Measurements from ENCODE around the gene TFEB. TPM values are rescaled to one million over a fixed set of nuclear protein-coding genes. Genes with fewer than 3 reads are reported as not detected.

The TFEB gene
- total RNA-seq, 2 experiments from 2014 or later, result 14.9 to 15.0 TPM

DNA sequence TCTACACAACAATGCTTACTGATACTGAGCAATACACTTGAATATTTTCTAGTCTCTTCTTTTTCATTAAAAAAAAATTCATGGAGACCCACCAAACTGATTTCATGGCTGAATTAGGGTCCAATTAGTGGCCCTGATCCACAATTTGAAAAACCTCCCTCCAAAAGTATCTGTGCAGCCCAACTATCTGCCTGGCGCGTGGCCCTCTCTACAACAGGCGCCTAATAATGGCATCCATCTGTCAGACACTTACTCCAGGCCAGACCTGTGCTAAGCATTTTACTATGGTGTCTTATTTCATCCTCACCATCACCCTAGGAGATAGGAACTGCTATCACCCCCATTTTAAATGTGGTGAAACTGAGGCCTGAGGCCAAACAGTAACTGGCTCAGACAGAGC is 14.0 kb downstream of the TFEB start:
- H3K4me1 Mint-ChIP-seq, result no peaks in the 10 kb centered on the region
- no peak overlapping the region for H3K4me3 Mint-ChIP-seq
- H3K36me3 Mint-ChIP-seq (ENCODE audit: low read depth), result no peaks in the 10 kb centered on the region
- CTCF ChIA-PET, result no interaction called here
- no peaks in the 10 kb centered on the region for H3K9me3 Mint-ChIP-seq
- H3K27ac Mint-ChIP-seq, result no peak overlapping the region
- DNase-seq, result no peak
- no peaks in the 10 kb centered on the region for H3K27me3 Mint-ChIP-seq
- POLR2A ChIA-PET, result no interaction called here

DNA sequence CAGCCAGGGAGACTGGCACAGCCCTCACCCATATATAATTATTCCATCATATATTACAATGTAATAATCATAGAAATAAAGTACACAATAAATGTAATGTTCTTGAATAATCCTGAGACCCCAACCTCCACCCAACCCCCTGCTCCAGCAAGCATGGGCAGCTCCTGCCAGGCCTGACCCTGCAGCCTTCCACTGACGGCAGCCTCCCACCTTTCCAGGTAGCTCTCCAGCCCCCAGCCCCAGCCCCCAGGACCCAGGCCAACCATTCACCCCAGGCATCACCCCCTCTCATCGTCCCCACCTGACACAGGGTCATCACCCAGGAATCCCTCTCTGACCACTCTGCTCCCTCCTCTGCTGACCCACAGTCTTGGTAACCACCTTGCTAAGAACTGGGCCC is 14.6 kb downstream of the TFEB start:
- Mint-ChIP-seq H3K4me1 (peaks cover 4% of the 10 kb centered on the region), H3K9me3 (no peaks in the 10 kb centered on the region), H3K4me3 (no peak overlapping the region), H3K27me3 (no peaks in the 10 kb centered on the region), H3K27ac (no peak overlapping the region), H3K36me3 (ENCODE audit: low read depth) (no peaks in the 10 kb centered on the region)
- POLR2A ChIA-PET, result no interaction called here
- DNase-seq, result no peak
- CTCF ChIA-PET, result no interaction called here

DNA sequence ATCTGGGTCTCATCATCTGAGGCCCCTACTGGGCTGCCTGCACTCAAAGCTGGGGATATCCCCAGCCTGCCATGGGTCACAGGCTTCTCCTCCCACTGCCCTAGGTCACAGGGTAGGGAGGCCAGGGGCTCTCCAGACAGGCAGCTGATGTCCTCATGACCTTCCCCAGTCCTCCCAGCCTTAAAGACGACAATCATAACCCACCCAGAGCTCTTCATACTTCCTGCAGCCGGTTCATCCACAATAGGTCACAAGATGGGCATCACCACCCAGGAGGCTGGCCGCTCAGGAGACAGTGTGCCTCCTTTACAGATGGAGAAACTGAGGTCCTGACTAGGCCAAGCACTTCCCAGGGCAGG is 15.2 kb downstream of the TFEB start:
- ChIA-PET POLR2A (interaction anchor here (0.7 kb wide), 1 partner anchor 9 kb away, joined by 3 read pairs; no protein-coding TSS in a partner anchor), CTCF (interaction anchor here (0.6 to 0.9 kb wide), 2 partner anchors 14 to 1115 kb away, joined by 3 read pairs; no protein-coding TSS in a partner anchor)
- H3K4me3 Mint-ChIP-seq, result no peak overlapping the region
- no peak for DNase-seq
- H3K27me3 Mint-ChIP-seq, result no peaks in the 10 kb centered on the region
- no peak overlapping the region for H3K27ac Mint-ChIP-seq
- H3K36me3 Mint-ChIP-seq (ENCODE audit: low read depth), result no peaks in the 10 kb centered on the region
- H3K4me1 Mint-ChIP-seq, result peaks cover 6% of the 10 kb centered on the region
- H3K9me3 Mint-ChIP-seq, result no peaks in the 10 kb centered on the region

DNA sequence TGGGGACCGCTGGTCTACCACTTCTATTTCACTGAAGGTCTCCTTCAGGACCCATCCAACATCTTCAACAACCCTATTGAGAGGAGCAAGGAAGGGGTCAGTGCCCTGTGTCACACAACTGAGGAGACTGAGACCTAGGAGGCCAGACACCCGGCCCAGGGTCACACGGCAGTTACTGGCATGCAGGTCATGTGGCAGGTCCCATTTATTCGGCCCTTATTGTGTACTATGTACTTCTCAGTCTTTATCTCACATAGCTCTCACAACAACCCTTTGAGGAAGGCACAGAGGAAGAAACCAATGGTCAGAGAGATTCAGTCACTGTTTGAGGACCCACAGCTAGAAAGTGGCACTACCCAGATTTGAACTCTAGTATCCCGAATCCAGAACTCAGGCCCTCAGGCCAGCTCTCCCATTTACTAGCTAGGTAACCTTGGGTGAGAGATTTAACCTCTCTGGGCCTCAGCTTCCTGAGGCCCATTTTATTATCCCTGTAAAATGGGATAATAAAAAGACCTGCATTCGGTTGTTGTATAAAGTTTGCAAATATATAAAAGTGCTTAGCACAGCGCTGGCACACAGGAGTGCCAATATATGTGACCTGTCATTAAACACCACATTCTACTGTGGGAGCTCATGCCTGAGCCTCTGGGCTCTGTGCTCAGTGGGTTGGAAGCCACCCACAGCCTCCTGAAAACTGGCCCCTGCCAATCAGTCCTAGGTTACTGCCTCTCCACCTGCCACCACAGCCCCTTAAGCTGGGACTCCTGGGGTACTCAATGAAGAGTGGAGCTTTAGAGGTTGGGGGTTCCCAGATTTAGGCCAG is 15.8 kb downstream of the TFEB start:
- POLR2A ChIA-PET, result interaction anchor here (0.7 kb wide), 1 partner anchor 9 kb away, joined by 3 read pairs; no protein-coding TSS in a partner anchor
- H3K9me3 Mint-ChIP-seq, result no peaks in the 10 kb centered on the region
- H3K36me3 Mint-ChIP-seq (ENCODE audit: low read depth), result no peaks in the 10 kb centered on the region
- no peak overlapping the region for H3K27ac Mint-ChIP-seq
- CTCF ChIA-PET, result interaction anchor here (0.6 to 1.4 kb wide), 3 partner anchors 14 to 1115 kb away, joined by 3 to 4 read pairs (median 3); no protein-coding TSS in a partner anchor
- DNase-seq, result no peak
- H3K4me1 Mint-ChIP-seq, result peaks cover 6% of the 10 kb centered on the region
- H3K4me3 Mint-ChIP-seq, result no peak overlapping the region
- no peaks in the 10 kb centered on the region for H3K27me3 Mint-ChIP-seq

DNA sequence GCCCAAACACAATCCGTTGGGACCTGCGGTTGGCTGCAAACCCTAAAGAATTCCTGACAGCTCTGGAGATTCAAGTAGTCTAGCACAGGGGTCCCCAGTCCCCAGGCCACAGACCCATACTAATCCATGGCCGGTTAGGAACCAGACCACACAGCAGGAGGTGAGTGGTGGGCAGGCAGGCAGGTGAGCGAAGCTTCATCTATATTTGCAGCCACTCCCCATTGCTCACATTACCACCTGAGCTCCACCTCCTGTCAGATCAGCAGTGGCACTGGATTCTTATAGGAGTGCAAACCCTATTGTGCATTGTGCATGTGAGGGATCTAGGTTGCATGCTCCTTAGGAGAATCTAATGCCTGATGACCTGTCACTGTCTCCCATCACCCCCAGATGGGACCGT is 16.6 kb downstream of the TFEB start:
- no peaks in the 10 kb centered on the region for H3K27me3 Mint-ChIP-seq
- POLR2A ChIA-PET, result no interaction called here
- H3K27ac Mint-ChIP-seq, result no peak overlapping the region
- DNase-seq, result no peak
- H3K4me3 Mint-ChIP-seq, result no peak overlapping the region
- CTCF ChIA-PET, result interaction anchor here (1.4 kb wide), 1 partner anchor 13 kb away, joined by 4 read pairs; no protein-coding TSS in a partner anchor
- peaks cover 9% of the 10 kb centered on the region for H3K4me1 Mint-ChIP-seq
- no peaks in the 10 kb centered on the region for H3K36me3 Mint-ChIP-seq (ENCODE audit: low read depth)
- no peaks in the 10 kb centered on the region for H3K9me3 Mint-ChIP-seq

DNA sequence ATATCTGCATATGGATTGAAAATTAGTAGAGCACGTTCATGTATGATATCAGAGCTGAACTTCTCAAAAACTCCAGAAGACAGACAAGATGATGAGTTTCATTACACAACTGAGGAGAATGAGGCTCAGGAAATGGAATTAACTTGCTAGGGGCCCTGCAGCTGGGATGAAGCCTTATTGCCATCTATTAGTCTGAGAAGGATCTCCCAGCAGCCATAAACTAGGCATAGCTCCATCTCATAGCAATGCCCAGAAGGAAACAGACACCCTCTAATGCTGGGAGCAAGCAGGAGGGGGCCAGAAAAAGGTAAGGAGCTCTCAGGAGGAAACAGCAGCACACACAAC is 18.0 kb downstream of the TFEB start:
- no peaks in the 10 kb centered on the region for H3K27me3 Mint-ChIP-seq
- no peak overlapping the region for H3K27ac Mint-ChIP-seq
- no peaks in the 10 kb centered on the region for H3K9me3 Mint-ChIP-seq
- POLR2A ChIA-PET, result interaction anchor here (2.6 kb wide), 1 partner anchor 17 kb away, joined by 19 read pairs; no protein-coding TSS in a partner anchor
- no peak for DNase-seq
- peaks cover 11% of the 10 kb centered on the region for H3K4me1 Mint-ChIP-seq
- H3K4me3 Mint-ChIP-seq, result no peak overlapping the region
- CTCF ChIA-PET, result no interaction called here
- H3K36me3 Mint-ChIP-seq (ENCODE audit: low read depth), result no peaks in the 10 kb centered on the region

DNA sequence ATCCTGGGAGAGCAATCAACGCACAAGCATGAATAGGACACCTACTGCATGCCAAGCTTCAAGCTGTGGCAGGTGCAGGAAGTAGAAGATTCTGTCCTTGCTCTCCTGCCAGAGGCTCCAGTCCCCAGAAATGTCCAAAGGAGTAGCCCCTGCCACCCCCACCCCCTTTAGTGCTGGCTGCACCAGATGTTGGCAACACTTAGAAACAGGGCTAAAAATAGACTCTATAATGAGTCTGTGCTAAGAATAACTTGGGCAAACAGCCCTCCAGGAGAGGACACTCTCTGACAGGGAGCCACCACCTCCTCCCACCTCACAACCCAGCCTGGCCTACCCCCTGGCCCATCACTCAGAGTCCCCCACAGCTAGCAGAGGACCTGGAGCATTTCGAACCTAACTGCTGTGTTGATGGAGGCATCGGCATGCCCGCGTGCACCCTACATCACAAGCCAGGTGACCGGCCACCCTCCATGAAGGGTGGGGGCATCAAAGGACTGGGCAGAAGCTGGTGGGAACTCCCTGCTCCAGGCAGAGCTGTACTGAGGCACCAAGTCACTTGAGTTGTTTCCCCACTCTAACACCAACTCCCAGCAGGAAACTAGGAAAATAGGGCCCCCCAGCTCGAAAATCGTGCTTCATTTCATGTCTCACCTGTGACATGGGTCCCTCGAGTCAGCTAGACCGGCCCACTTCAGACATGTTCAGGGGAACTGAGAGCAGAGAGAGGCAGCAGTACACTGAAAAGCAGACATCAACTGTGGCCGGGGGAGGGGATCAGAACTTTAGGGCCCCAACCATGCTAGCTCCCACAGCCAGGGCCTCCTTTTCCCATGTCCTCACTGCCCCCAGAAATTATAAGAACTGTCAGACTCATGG is 18.7 kb downstream of the TFEB start:
- DNase-seq, result no peak
- Mint-ChIP-seq H3K4me3 (no peak overlapping the region), H3K27ac (no peak overlapping the region), H3K27me3 (no peaks in the 10 kb centered on the region), H3K9me3 (no peaks in the 10 kb centered on the region), H3K4me1 (peaks cover 11% of the 10 kb centered on the region), H3K36me3 (ENCODE audit: low read depth) (no peaks in the 10 kb centered on the region)
- CTCF ChIA-PET, result interaction anchor here (1.7 kb wide), 1 partner anchor 17 kb away, joined by 7 read pairs; no protein-coding TSS in a partner anchor
- POLR2A ChIA-PET, result interaction anchor here (2.6 kb wide), 1 partner anchor 17 kb away, joined by 19 read pairs; no protein-coding TSS in a partner anchor

DNA sequence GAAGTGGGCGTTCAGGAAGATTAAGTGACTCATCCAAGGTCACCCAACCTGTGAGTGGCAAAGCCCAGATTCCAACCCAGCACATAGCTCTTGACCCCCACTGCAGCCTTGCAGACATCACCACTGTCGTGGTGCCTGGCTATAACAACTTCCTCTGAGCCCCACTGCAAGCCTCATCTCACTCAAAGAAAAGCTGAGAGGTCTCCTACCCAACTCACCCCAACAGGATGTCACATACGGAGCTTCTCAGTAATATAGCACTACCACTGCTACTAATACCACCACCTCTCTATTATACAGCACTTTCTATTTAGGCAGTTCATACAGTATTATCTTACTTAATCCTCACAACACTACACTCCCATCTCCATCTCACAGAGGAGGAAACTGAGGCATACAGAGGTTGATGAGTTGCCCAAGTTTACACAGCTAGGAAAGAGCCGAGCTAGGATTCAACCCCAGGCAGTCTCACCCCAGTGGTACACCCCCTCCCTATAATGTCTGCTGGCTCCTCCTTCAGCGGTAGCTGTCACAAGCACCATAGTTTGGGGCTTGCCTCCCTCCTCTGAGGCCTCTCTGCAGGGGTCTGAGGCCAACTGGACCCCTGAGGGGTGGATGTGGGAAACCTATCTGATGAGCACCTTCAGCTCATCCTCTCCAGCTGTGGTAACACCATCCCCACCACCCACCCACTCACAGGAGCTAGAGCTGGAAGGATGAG is 19.5 kb downstream of the TFEB start:
- Mint-ChIP-seq H3K4me1 (peaks cover 11% of the 10 kb centered on the region), H3K36me3 (ENCODE audit: low read depth) (no peaks in the 10 kb centered on the region), H3K27ac (no peak overlapping the region), H3K4me3 (no peak overlapping the region), H3K27me3 (no peaks in the 10 kb centered on the region), H3K9me3 (no peaks in the 10 kb centered on the region)
- no peak for DNase-seq
- POLR2A ChIA-PET, result interaction anchor here (2.6 kb wide), 1 partner anchor 18 kb away, joined by 19 read pairs; no protein-coding TSS in a partner anchor
- CTCF ChIA-PET, result interaction anchor here (1.1 to 1.7 kb wide), 2 partner anchors 11 to 18 kb away, joined by 5 to 7 read pairs; no protein-coding TSS in a partner anchor

DNA sequence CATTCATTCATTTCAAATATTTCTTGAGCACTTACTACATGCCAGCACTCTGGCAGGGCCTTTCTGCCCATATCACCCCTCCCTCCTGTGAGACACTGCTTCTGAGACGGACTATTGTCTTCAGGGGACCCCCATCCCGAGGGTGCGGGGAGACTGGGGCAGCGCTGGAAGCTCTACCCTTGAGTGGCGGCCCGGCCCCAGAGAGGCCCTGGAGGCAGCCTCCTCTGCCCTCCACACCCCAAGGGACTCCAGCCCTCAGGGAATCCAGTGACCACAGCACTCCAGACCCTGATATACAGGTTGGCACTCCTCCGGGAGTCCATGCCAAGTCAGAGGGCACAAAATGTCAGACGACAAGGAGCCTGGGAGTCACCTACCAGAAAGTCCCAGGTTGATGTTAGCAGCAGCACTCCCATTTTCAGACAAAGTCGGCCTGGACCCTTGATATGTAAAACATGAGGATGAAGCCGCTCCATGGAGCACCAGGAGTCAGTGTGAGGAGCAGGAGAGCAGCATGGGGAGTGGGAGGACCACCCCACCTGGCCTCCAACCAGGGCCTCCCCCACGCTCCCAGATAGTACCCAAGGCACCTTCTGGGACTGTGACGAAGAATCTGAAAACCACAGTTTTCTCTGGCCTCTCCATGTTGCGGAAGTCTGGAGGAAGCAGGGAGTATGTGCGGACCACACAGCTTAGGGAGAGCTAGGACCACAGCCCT is 20.7 kb downstream of the TFEB start:
- Mint-ChIP-seq H3K4me3 (no peak overlapping the region), H3K27me3 (no peaks in the 10 kb centered on the region), H3K27ac (no peak overlapping the region), H3K9me3 (no peaks in the 10 kb centered on the region), H3K4me1 (peaks cover 11% of the 10 kb centered on the region), H3K36me3 (ENCODE audit: low read depth) (no peaks in the 10 kb centered on the region)
- ChIA-PET CTCF (interaction anchor here (1.1 to 1.7 kb wide), 2 partner anchors 9 to 19 kb away, joined by 5 to 7 read pairs; no protein-coding TSS in a partner anchor), POLR2A (no interaction called here)
- DNase-seq, result no peak

DNA sequence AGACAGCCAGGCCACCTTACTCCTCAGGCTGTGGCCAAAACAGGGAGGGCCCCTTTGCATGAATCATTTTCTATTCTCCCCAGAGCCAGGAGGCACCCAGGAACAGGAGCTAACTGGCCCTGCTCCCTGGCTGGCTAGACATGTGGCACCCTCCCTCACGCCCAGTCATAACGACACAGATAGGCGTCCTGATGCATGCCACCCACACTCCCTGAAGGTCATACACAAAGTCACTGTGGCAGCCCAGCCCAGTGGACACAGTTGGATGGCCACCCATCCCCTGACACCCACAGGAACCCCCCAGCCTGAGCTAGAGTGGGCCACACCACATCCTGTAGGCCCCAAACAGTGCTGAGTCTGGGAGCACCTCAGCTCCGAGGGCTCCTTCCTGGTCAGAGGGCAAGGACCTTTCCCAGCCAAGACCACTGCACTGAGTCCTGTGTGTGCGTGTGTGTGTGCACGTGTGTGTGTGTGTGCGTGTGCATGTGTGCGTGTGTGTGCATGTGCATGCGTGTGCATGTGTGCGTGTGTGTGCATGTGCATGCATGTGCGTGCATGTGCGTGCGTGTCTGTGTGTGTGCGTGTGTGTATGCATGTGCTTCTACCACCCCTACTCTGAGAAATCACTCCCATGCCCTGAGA is 21.6 kb downstream of the TFEB start:
- Mint-ChIP-seq H3K4me1 (peaks cover 11% of the 10 kb centered on the region), H3K27me3 (no peaks in the 10 kb centered on the region), H3K9me3 (no peaks in the 10 kb centered on the region), H3K36me3 (ENCODE audit: low read depth) (no peaks in the 10 kb centered on the region), H3K27ac (no peak overlapping the region), H3K4me3 (no peak overlapping the region)
- POLR2A ChIA-PET, result interaction anchor here (1.4 kb wide), 1 partner anchor 20 kb away, joined by 3 read pairs; no protein-coding TSS in a partner anchor
- CTCF ChIA-PET, result interaction anchor here (1.2 kb wide), 1 partner anchor 9 kb away, joined by 4 read pairs; no protein-coding TSS in a partner anchor
- no peak for DNase-seq

DNA sequence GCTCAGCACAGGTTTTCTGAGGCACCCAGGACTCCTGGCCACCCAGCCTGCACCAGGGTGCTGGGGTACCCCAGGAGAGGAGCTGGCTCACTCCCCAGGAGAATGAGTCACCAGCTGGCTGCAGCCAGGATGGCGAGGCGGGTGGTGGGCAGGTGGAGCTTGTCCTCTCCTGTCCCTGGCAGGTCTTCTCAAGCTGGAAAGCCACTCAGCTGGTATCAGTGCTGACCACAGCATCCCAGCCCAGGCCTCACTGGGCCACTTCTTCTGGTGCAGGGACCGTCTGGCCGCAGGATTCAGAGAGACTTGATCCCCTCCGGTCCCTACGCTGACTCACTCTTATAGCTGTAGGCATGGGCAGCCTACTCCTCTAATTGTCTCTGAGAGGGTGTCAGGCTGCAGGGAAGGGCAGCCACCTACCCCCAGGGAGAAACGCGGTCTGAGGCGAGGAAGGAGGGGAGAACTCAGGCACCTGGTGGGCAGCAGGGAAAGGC is 22.2 kb downstream of the TFEB start:
- H3K36me3 Mint-ChIP-seq (ENCODE audit: low read depth), result no peaks in the 10 kb centered on the region
- no peak for DNase-seq
- H3K4me1 Mint-ChIP-seq, result peaks cover 15% of the 10 kb centered on the region
- no peaks in the 10 kb centered on the region for H3K27me3 Mint-ChIP-seq
- ChIA-PET CTCF (interaction anchor here (1.2 kb wide), 1 partner anchor 8 kb away, joined by 4 read pairs; no protein-coding TSS in a partner anchor), POLR2A (interaction anchor here (1.4 kb wide), 1 partner anchor 21 kb away, joined by 3 read pairs; no protein-coding TSS in a partner anchor)
- no peak overlapping the region for H3K27ac Mint-ChIP-seq
- H3K9me3 Mint-ChIP-seq, result no peaks in the 10 kb centered on the region
- H3K4me3 Mint-ChIP-seq, result no peak overlapping the region

Data from activated CD4-positive, alpha-beta memory T cell treated with anti-CD3 and anti-CD28 coated beads, Interleukin-2, amount 10 ng/mL, durations not matched to agents 7 days and 5 days (primary cell).